ENCODE results near the gene GPR55.
A peak's percentile ranks its signal among the peaks of the same experiment; 100 is the strongest.
"Not testable (repeated sequence)": the region's sequence is repeated elsewhere in the genome, so short reads cannot be mapped to it uniquely, and the experiment has no call there.

The GPR55 gene, protein sequence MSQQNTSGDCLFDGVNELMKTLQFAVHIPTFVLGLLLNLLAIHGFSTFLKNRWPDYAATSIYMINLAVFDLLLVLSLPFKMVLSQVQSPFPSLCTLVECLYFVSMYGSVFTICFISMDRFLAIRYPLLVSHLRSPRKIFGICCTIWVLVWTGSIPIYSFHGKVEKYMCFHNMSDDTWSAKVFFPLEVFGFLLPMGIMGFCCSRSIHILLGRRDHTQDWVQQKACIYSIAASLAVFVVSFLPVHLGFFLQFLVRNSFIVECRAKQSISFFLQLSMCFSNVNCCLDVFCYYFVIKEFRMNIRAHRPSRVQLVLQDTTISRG

DNA sequence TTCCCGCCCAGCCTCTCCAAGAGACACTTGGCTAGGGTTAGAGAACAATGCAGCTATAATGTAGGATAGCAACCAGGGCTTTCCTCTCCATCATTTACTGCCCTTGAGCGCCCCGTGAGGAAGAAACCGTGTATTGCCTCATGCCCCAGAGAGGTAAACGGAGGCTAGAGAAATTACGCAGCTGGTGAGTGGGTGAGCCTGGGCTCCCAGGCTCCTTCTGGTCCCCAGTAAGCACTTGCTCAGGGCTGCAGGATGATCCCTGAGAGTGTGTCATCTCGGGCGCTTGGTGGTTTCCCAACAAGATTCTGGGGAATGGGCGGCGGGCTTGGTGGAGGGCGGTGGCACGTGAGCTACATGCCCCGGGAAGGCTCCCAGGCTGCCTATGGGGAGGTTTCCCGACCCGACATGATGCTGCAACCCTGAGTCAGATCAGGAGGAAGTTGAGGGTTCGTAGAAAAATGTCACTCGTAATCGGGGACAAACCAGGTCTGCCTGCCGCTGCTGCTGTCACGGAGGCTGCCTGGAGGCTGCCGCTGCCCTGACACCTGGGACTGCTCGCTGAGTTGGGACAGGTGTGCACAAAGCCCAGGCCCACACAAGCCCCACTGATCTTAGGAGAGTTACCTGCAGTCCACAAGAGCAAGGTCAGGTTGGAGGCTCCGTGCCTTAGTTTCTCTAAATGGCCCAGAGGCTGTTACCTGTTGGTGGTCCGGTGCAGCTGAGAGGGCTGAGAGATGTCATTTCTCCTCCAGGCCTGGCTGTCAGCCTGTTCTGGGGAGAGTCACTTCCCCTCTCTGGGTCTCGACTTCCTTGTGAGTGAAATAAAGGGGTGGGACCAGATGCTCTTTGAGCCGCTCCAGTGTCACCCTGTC lies at the start of gene GPR55:
Gene GPR55, minus strand, starts transcription at position 773 of the 872 bp plus-strand sequence. CDS start 14,280 bp downstream, outside the sequence.
- DNase-seq (ENCODE audit: low read depth), result no peak
- no peak within 1 kb of the TSS for H3K4me3 ChIP-seq (ENCODE audit: low read length)
- TF ChIP-seq CTCF (IDR thresholded peaks at IDR 0.05; ENCODE audit: insufficient read depth, low read depth, low read length, missing control alignments), result peak; percentile 13

GRCh38 chr2:230974096-230974913 lies 49.3 kb upstream of the GPR55 start:
- no peak overlapping the region for H3K4me3 ChIP-seq (ENCODE audit: low read length)
- peak; percentile 43 for DNase-seq (ENCODE audit: low read depth)
- no peak for TF ChIP-seq CTCF (IDR thresholded peaks at IDR 0.05; ENCODE audit: insufficient read depth, low read depth, low read length, missing control alignments)

GRCh38 chr2:230972046-230972445 lies 47.0 kb upstream of the GPR55 start:
- no peak for DNase-seq (ENCODE audit: low read depth)
- TF ChIP-seq CTCF (IDR thresholded peaks at IDR 0.05; ENCODE audit: insufficient read depth, low read depth, low read length, missing control alignments), result no peak
- no peak overlapping the region for H3K4me3 ChIP-seq (ENCODE audit: low read length)

DNA sequence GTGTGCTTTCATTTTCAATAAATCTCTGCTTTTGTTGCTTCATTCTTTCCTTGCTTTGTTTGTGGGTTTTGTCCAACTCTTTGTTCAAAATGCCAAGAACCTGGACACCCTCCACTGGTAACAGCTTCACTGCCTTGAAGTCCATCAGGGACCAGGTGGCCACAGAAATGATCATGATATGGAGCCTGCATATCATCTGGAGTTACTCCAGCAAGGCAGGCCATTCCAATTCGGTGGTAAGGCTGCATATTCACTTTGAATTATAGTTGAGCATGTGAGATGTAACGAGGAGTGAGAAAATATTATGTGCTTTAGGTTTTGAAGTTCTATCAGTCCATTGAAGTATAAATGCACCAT lies 44.6 kb upstream of the GPR55 start:
- no peak for DNase-seq (ENCODE audit: low read depth)
- H3K4me3 ChIP-seq (ENCODE audit: low read length), result no peak overlapping the region

DNA sequence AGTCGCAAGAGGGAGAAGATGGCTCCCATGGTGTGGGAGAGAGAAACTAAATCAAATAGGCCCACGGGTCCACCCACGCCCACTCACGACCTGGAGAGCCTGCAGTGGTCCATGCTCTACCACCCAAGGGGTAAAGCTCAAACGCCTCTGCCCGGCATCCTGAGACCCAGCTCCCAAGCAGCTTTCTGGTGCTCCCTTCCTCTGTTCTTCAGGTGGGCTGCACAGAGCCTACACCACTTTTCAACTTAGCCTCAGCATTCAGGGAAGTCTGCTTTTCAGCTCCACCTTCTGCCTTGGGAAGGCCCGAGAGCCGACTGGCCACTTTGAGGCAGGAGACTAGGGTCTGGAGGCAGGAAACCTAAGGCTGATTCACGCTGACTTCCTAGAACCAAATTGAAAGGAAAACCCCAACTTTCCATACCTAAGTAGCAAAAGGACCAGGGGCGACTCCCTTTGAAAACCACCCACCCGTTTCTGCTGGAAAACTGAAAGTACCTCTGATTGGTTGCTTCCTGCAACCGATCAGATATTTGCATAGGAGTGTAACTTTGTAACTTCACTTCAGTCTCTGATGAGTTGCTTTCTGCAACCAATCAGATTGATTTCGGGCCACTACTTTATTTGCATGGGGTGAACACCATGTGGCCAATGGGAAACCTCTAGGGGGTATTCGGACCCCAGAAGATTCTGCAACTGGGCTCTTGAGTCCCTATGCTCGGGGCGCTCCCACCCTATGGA lies 44.0 kb upstream of the GPR55 start:
- no peak overlapping the region for H3K4me3 ChIP-seq (ENCODE audit: low read length)
- no peak for DNase-seq (ENCODE audit: low read depth)
- no peak for TF ChIP-seq CTCF (IDR thresholded peaks at IDR 0.05; ENCODE audit: insufficient read depth, low read depth, low read length, missing control alignments)

More for the DNA sequence above, 44.6 kb upstream of the GPR55 start:
- TF ChIP-seq CTCF (IDR thresholded peaks at IDR 0.05; ENCODE audit: insufficient read depth, low read depth, low read length, missing control alignments), result no peak

- not testable (repeated sequence) for DNase-seq (ENCODE audit: low read depth); H3K4me3 ChIP-seq (ENCODE audit: low read length)
These were observed 43.3 kb upstream of the GPR55 start for GRCh38 chr2:230968314-230968713.
